CD4-positive, alpha-beta T cell treated with Interleukin-10 for 1 hour (primary cell): ENCODE measurements around the gene ZNF586.
"Not testable (repeated sequence)": the region's sequence is repeated elsewhere in the genome, so short reads cannot be mapped to it uniquely, and the experiment has no call there.

Experiments used
- DNase-seq: peaks from one replicate; pipeline ENCODE4 v3.0.0-alpha.2; 2020

ZNF586 gene

GRCh38 chr19:57800696-57801095 lies 31.2 kb downstream of the ZNF586 start:
- DNase-seq = no peak

GRCh38 chr19:57802269-57802668 lies 32.8 kb downstream of the ZNF586 start:
- no peak for DNase-seq

GRCh38 chr19:57803265-57803593 lies 33.8 kb downstream of the ZNF586 start:
- no peak for DNase-seq

- DNase-seq = no peak
Observed at GRCh38 chr19:57803594-57804325, 34.3 kb downstream of the ZNF586 start.

GRCh38 chr19:57807541-57807940 lies 38.1 kb downstream of the ZNF586 start:
- no peak for DNase-seq

DNA sequence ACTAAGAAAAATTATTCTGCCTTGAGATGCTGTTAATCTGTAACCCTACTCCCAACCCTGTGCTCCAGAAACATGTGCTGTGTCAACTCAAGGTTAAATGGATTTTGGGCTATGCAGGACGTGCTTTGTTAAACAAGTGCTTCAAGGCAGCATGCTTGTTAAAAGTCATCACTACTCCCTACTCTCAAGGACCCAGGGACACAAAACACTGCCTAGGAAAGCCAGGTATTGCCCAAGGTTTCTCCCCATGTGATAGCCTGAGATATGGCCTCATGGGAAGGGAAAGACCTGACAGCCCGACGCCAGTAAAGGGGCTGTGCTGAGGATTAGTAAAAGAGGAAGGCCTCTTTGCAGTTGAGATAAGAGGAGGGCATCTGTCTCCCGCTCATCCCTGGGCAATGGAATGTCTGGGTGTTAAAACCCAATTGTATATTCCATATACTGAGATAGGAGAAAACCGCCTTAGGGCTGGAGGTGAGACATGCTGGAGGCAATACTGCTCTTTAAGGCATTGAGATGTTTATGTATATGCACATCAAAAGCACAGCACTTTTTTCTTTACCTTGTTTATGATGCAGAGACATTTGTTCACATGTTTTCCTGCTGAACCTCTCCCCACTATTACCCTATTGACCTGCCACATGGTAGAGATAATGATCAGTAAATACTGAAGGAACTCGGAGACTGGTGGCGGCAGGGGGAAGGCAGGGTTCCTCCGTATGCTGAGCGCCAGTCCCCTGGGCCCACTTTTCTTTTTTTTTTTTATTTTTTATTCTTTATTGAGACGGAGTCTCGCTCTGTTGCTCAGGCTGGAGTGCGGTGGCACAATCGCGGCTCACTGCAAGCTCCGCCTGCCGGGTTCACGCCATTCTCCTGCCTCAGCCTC lies 41.2 kb downstream of the ZNF586 start:
- not testable (repeated sequence) for DNase-seq

DNA sequence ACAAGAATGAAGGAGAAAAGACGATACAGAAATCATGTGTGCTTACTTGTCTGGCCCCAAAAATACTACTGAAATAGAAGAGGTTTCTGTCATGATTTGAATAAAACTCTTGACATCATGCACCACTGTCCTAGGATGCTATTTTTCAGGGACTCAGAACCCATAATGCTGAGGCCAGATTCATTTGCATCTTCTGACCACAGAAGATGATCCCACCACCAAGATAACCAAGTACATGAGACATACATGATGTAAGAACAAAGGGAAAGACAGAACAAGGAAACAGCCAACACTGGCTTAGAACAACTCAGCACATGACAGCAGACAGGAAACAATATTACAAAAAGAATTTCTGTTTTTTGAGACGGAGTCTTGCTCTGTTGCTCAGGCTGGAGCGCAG lies 42.8 kb downstream of the ZNF586 start:
- no peak for DNase-seq

DNA sequence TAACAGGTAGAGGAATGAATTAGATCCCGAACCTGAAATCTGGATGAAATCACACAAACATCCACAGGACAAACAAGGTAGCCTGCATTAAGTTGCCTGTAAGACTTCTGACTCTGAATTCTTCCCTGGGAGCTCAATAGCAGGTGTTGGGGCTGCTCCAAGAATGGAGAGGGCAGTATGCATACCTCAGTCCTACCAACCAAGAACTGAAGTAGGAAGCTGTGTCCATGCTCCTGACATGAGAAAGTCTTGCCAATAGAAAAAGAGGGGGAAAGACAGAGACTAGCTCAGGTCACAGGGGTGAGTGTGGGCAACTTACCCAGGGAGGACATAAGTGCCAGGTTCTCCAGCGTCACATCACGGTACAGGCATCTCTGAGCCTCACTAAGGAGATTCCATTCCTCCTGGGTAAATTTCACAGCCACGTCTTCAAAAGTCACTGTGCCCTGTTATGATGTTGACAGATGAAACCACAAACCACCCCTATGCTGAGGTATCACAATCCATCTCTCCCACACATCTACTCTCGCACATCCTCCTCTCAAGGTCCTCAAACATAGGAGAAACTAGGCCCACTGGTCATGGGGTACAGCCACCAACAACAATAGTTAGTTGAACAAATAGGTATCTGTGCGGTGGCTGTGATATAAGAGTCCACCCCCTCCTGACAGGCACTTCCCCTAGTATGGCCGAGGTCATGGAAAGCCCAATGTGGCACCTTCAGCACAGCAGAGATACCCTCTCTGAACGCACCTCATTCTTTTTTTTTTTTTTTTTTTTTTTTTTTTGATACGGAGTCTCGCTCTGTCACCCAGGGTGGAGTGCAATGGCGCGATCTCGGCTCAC lies 43.7 kb downstream of the ZNF586 start:
- DNase-seq = not testable (repeated sequence)

DNA sequence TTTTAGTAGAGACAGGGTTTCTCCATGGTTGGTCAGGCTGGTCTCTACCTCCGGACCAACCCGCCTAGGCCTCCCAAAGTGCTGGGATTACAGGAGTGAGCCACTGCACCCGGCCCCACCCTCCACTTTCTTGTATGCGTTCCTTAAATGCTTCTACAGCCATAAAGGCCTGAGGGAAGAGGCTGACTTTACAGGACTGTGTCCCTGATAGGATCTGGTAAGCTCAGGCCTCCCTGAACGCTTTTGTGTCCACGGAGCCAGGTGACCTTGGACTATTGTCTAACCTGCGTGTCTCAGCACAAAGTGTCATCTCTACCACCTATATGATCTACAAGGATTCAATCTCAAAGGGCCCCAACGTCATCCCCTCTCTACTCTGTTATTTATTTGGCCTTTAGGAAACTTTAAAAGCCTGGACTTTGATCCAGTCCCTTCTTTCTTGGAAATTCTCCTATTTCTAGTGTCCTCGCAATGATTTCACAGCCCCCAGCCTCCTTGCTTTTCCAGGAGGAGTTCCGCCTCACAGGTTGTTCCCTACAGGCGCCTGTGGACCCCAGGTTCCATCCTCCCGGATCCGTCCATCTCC lies 44.5 kb downstream of the ZNF586 start:
- no peak for DNase-seq

DNA sequence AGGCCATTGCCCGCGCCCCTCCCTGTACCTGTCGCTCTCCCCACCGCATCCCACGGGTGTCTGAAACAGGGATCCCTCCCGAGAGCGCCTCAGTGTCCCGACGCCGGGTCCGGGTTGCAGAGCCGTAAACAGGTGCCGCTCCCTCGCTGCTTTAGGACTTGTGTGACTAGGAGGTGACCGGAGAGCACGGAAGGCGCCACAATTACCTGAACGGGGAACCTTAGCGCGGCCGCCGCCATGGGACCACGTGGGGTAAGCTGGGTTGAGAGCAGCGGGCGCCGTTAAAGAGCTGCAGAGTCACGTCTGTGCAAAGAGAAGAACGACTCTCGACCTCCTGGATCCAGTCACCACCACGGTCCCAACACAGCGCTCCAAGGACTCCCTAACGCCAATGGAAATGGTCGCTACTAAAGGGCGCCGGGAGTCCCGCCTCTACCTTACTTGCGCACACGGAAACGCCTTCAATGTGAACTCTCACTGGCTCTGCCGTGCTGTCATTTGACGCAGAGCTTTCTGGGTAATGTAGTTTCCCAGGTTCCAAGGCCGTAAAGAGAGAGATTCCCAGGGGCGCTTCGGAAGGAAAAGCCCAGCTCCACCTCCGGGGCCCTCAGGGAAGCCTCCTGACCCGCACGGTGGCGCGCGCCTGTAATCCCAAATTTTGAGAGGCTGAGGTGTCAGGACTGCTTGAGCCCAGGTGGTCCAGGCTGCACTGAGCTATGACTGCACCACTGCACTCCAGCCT lies 45.2 kb downstream of the ZNF586 start, which contains the start of gene ZNF552:
Gene ZNF552, minus strand, starts transcription at position 409 of the 742 bp plus-strand sequence. Its CDS starts 170 bp downstream, at position 239.
- DNase-seq = peak; percentile 86

DNA sequence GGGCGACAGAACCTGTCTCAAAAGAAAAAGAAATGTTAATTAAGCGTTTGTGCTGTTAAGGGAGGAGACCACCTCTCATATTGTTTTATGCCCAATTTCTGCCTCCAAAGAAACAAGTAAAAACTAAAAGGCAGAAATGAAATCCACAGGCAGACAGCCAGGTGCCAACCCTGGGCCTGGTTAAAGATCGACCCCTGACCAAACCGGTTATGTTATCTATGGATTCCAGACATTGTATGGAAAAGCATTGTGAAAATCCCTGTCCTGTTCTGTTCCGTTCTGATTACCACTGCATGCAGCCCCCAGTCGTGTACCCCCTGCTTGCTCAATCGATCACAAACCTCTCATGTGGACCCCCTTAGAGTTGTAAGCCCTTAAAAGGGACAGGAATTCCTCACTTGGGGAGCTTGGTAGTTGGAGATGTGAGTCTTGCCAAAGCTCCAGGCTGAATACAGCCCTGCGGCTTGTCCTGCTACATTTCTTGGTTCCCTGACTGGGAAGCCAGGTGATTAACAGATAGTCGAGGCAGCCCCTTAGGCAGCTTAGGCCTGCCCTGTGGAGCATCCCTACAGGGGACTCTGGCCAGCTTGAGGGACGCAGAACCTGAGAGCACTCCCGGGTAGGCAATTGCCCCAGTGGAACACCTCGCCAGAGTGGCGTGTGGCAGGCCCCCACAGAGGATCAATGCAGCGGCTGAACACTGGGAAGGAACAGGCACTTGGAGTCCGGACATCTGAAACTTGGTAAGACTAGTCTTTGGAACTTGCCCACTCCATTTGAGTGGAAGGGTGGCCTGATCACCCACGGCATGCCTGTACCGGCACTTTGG lies 46.0 kb downstream of the ZNF586 start:
- DNase-seq = no peak

DNA sequence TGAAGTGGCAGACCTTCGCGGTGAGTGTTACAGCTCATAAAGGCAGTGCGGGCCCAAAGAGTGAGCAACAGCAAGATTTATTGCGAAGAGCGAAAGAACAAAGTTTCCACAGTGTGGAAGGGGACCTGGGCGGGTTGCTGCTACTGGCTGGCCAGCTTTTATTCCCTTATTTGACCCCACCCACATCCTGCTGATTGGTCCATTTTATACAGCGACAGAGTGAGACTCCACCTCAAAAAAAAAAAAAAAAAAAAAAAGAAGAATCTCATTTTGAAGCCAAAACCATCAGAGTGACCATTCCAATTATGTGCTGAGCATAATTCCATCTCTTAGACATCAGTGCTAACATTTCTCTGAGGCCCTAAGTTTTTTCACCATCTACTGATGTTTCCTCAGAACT lies 47.2 kb downstream of the ZNF586 start:
- DNase-seq = no peak

GRCh38 chr19:57817976-57818375 lies 48.5 kb downstream of the ZNF586 start:
- DNase-seq = no peak

DNA sequence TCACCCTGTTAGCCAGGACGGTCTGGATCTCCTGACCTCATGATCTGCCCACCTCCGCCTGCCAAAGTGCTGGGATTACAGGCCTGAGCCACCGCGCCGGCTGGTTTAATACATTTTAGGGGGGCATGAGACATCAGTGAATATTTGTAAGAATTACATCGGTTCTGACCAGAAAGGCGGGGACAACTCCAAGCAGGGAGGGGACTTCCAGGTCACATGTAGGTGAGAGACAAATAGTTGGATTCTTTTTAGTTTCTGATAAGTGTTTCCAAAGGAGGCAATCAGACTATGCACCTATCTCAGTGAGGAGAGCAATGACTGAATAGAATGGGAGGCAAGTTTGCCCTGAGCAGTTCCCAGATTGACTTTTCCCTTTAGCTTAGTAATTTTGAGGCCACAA lies 48.9 kb downstream of the ZNF586 start:
- DNase-seq = no peak

- DNase-seq = peak; percentile 90
Observed at GRCh38 chr19:57819475-57820148, 50.1 kb downstream of the ZNF586 start.

GRCh38 chr19:57820599-57820998 lies 51.1 kb downstream of the ZNF586 start:
- DNase-seq = no peak

GRCh38 chr19:57821095-57821494 lies 51.6 kb downstream of the ZNF586 start:
- DNase-seq = not testable (repeated sequence)

- not testable (repeated sequence) for DNase-seq
Observed at GRCh38 chr19:57821501-57821900, 52.0 kb downstream of the ZNF586 start.

DNA sequence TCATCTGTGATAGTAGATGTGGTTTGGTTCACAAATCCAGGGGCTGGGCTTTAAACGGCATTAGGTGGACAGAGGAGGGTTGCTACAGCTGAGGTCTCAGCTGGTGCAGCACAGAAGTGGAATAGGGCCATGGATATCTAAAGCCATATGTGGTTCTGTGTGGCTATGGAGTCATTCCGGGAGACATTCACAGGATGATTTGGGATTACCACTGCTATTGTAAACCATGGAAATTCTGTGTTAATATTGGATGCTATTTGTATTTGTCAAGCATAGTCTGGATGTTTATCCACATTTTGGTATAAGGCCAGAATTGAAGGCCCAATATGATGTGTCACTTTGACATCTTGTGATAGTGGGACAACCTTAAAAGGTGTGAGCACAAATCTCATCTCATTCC lies 53.7 kb downstream of the ZNF586 start:
- not testable (repeated sequence) for DNase-seq

DNA sequence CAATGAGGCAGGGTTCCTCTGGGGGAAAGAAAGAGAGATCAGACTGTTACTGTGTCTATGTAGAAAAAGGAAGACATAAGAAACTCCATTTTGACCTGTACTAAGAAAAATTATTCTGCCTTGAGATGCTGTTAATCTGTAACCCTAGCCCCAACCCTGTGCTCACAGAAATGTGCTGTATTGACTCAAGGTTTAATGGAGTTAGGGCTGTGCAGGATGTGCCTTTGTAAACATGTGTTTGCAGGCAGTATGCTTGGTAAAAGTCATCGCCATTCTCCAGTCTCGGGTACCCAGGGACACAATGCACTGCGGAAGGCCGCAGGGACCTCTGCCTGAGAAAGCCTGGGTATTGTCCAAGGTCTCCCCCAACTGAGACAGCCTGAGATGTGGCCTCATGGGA lies 54.1 kb downstream of the ZNF586 start:
- DNase-seq = not testable (repeated sequence)
